H1 (cell line): Measurements from ENCODE around the gene NRK. TPM values are rescaled to one million over a fixed set of nuclear protein-coding genes. Genes with fewer than 3 reads are reported as not detected.

Source experiments
- BRCA1 ChIP-seq: IDR thresholded peaks from 2 replicates; pipeline ENCODE4 v1.6.1; 2012; ENCODE audit warnings: low read depth, low read length, improper control_type of control experiment
- CHD7 ChIP-seq: fragments of 300-600 bp; sonication (generic); IDR thresholded peaks from 2 replicates; pipeline ENCODE4 v1.7.1; 2012; ENCODE audit warnings: low read length, moderate library complexity, mild to moderate bottlenecking, inconsistent platforms; ENCODE audit not compliant: insufficient replicate concordance
- FOSL1 ChIP-seq: IDR thresholded peaks from 2 replicates; pipeline ENCODE4 v1.6.1; 2011; ENCODE audit warnings: mild to moderate bottlenecking, low read depth, low read length, moderate library complexity; ENCODE audit not compliant: insufficient read depth
- polyA plus RNA-seq, 7 experiments: library from polyadenylated mRNA; depleted of rRNA in 3 of 7; stranded (reverse) in 5 of 7; unstranded in 2 of 7; fragments of >200 nt in 5 of 7; fragments of 200-250 nt in 2 of 7; gene quantifications; 1 replicate in 5 of 7; 2 replicates in 1 of 7; 4 replicates in 1 of 7; pipeline versions ENCODE4 v1.2.1 to v1.2.3, GENCODE V29; 2011 to 2013; ENCODE audit warnings: missing spikeins in 2 of 7, mixed read lengths in 2 of 7
- total RNA-seq: library from RNA; stranded (reverse); fragmentation: NEBNext Ultra II Directional; extraction: Animal tissue kit (Norgen Biotek cat#: 25700); gene quantifications from 2 replicates; pipeline ENCODE4 v1.2.1, GENCODE V29; 2021

The NRK gene
- total and polyA plus RNA-seq, 2 of the 8 experiments (the other 6 are each of a cell fraction or from before 2014, with no cell fraction given): 0.86 to 8.3 TPM

GRCh38 chrX:105829011-105829410 is 6.7 kb downstream of the NRK start (continued):
- no peak for TF ChIP-seq CHD7
- no peak for TF ChIP-seq FOSL1
- no peak for TF ChIP-seq BRCA1
